H9 (cell line): ENCODE measurements around the gene SRP72. TPM values are rescaled to one million over a fixed set of nuclear protein-coding genes. Genes with fewer than 3 reads are reported as not detected.

Source experiments
- DNase-seq: peaks from one replicate; pipeline ENCODE4 v3.0.0-alpha.2; 2017
- H2AFZ ChIP-seq: one replicate; pipeline ENCODE4 v1.6.1; 2013; ENCODE audit warnings: mild to moderate bottlenecking, low read length, control low read depth, moderate library complexity
- H2AK5ac ChIP-seq: 2 replicates; pipeline ENCODE4 v1.6.1; 2013; ENCODE audit warnings: low read length, control low read depth, mixed read lengths; ENCODE audit not compliant: insufficient read length
- H2BK120ac ChIP-seq: one replicate; pipeline ENCODE4 v1.6.1; 2013; ENCODE audit warnings: low read depth, mild to moderate bottlenecking, low read length, control low read depth, inconsistent platforms; ENCODE audit not compliant: poor library complexity, severe bottlenecking
- H2BK12ac ChIP-seq: 2 replicates; pipeline ENCODE4 v1.6.1; 2013; ENCODE audit warnings: low read length, control low read depth, mixed read lengths, low read depth; ENCODE audit not compliant: insufficient read length
- H2BK15ac ChIP-seq: 2 replicates; pipeline ENCODE4 v1.6.1; 2013; ENCODE audit warnings: low read depth, low read length, control low read depth
- H2BK20ac ChIP-seq: one replicate; pipeline ENCODE4 v1.6.1; 2013; ENCODE audit warnings: low read depth, mild to moderate bottlenecking, low read length, control low read depth, inconsistent platforms; ENCODE audit not compliant: poor library complexity, severe bottlenecking
- H2BK5ac ChIP-seq: 2 replicates; pipeline ENCODE4 v1.6.1; 2013; ENCODE audit warnings: low read length, control low read depth, mixed read lengths; ENCODE audit not compliant: insufficient read length
- H3K14ac ChIP-seq: 2 replicates; pipeline ENCODE4 v1.6.1; 2013; ENCODE audit warnings: low read length, control low read depth; ENCODE audit not compliant: insufficient read depth
- H3K18ac ChIP-seq: 2 replicates; pipeline ENCODE4 v1.6.1; 2013; ENCODE audit warnings: low read depth, mild to moderate bottlenecking, mixed read lengths, low read length, control low read depth; ENCODE audit not compliant: insufficient read length
- H3K23ac ChIP-seq: 2 replicates; pipeline ENCODE4 v1.6.1; 2013; ENCODE audit warnings: low read length, control low read depth, mixed read lengths, low read depth; ENCODE audit not compliant: insufficient read length
- H3K23me2 ChIP-seq: 2 replicates; pipeline ENCODE4 v1.6.1; 2013; ENCODE audit warnings: low read depth, mild to moderate bottlenecking, mixed read lengths, low read length, control low read depth; ENCODE audit not compliant: insufficient read length, poor library complexity, severe bottlenecking
- H3K27ac ChIP-seq: 2 replicates; pipeline ENCODE4 v1.5.1; 2013; ENCODE audit warnings: low read length, control low read depth, mixed read lengths, low read depth; ENCODE audit not compliant: insufficient read length
- H3K27me3 ChIP-seq: 2 replicates; pipeline ENCODE4 v1.6.1; 2013; ENCODE audit warnings: low read length, control low read depth, inconsistent platforms; ENCODE audit not compliant: insufficient read depth
- H3K4ac ChIP-seq: 2 replicates; pipeline ENCODE4 v1.6.1; 2013; ENCODE audit warnings: low read depth, mild to moderate bottlenecking, control low read depth, inconsistent platforms, low read length, moderate library complexity
- H3K4me1 ChIP-seq: 2 replicates; pipeline ENCODE4 v1.6.1; 2013; ENCODE audit warnings: low read length, control low read depth, inconsistent platforms; ENCODE audit not compliant: insufficient read depth
- H3K4me2 ChIP-seq: 2 replicates; pipeline ENCODE4 v1.6.1; 2013; ENCODE audit warnings: low read length, control low read depth, mixed read lengths; ENCODE audit not compliant: insufficient read length, insufficient read depth
- H3K56ac ChIP-seq: 2 replicates; pipeline ENCODE4 v1.6.1; 2013; ENCODE audit warnings: low read depth, mild to moderate bottlenecking, mixed read lengths, low read length, control low read depth; ENCODE audit not compliant: insufficient read length
- H3K79me1 ChIP-seq: 2 replicates; pipeline ENCODE4 v1.6.1; 2013; ENCODE audit warnings: low read depth, mild to moderate bottlenecking, moderate library complexity, low read length, control low read depth, inconsistent platforms; ENCODE audit not compliant: insufficient read depth, poor library complexity, severe bottlenecking
- H3K79me2 ChIP-seq: 2 replicates; pipeline ENCODE4 v1.6.1; 2013; ENCODE audit warnings: low read length, control low read depth, inconsistent platforms; ENCODE audit not compliant: insufficient read depth
- H3K9ac ChIP-seq: 2 replicates; pipeline ENCODE4 v1.6.1; 2013; ENCODE audit warnings: low read length, control low read depth, mixed read lengths; ENCODE audit not compliant: insufficient read length; ENCODE audit errors: extremely low read depth
- H3K9me3 ChIP-seq: one replicate; pipeline ENCODE4 v1.6.1; 2013; ENCODE audit warnings: low read depth, low read length, inconsistent platforms; ENCODE audit not compliant: control insufficient read depth
- H3T11ph ChIP-seq: one replicate; pipeline ENCODE4 v1.6.1; 2013; ENCODE audit warnings: mild to moderate bottlenecking, low read length, control low read depth, inconsistent platforms
- H4K20me1 ChIP-seq: one replicate; pipeline ENCODE4 v1.6.1; 2013; ENCODE audit not compliant: control insufficient read depth, insufficient read length, insufficient read depth
- H4K5ac ChIP-seq: 2 replicates; pipeline ENCODE4 v1.6.1; 2013; ENCODE audit warnings: low read depth, mild to moderate bottlenecking, mixed read lengths, low read length, control low read depth; ENCODE audit not compliant: insufficient read length
- H4K8ac ChIP-seq: replicated peaks from 2 replicates; pipeline ENCODE4 v1.6.1; 2013; ENCODE audit warnings: low read length, control low read depth, mixed read lengths, low read depth; ENCODE audit not compliant: insufficient read length
- H4K91ac ChIP-seq: 2 replicates; pipeline ENCODE4 v1.6.1; 2013; ENCODE audit warnings: low read depth, mild to moderate bottlenecking, moderate library complexity, mixed read lengths, low read length, control low read depth; ENCODE audit not compliant: insufficient read length
- H3K27ac Mint-ChIP-seq, 3 experiments: 2 replicates in 2 of 3; 3 replicates in 1 of 3; pipeline ENCODE4 v1.8.0; 2020 to 2021; ENCODE audit warnings: mixed read lengths in 3 of 3, mild to moderate bottlenecking in 1 of 3, moderate library complexity in 1 of 3
- H3K27me3 Mint-ChIP-seq: 2 replicates; pipeline ENCODE4 v1.8.0; 2021; ENCODE audit warnings: low read depth, mild to moderate bottlenecking, moderate library complexity, mixed read lengths
- H3K36me3 Mint-ChIP-seq, 3 experiments: 2 replicates in 2 of 3; 3 replicates in 1 of 3; pipeline ENCODE4 v1.8.0; 2020 to 2021; ENCODE audit warnings: low read depth in 3 of 3, mixed read lengths in 3 of 3; ENCODE audit not compliant: insufficient read depth in 1 of 3
- H3K4me1 Mint-ChIP-seq, 2 experiments: 2 replicates each; pipeline ENCODE4 v1.8.0; 2020; ENCODE audit warnings: mixed read lengths in 2 of 2
- H3K4me3 Mint-ChIP-seq, 2 experiments: 2 replicates in 1 of 2; 3 replicates in 1 of 2; pipeline ENCODE4 v1.8.0; 2020 to 2021; ENCODE audit warnings: mild to moderate bottlenecking in 2 of 2, mixed read lengths in 2 of 2, moderate library complexity in 1 of 2
- H3K9me3 Mint-ChIP-seq, 2 experiments: 2 replicates in 1 of 2; 3 replicates in 1 of 2; pipeline ENCODE4 v1.8.0; 2020; ENCODE audit warnings: mild to moderate bottlenecking in 2 of 2, mixed read lengths in 2 of 2, moderate library complexity in 1 of 2
- WGBS: extraction: QIAGEN DNeasy Blood & Tissue Kit; methylation state at CpG from one replicate; pipeline ENCODE4 v1.1.7; 2013; ENCODE audit warnings: missing lambda C conversion rate, low lambda C conversion rate, mixed read lengths; ENCODE audit not compliant: insufficient read length; ENCODE audit errors: extremely low coverage; 5-methylcytosine and 5-hydroxymethylcytosine counted together
- total RNA-seq: library from RNA; stranded (reverse); gene quantifications from 2 replicates; pipeline ENCODE4 v1.2.1, GENCODE V29; 2021
- TF ChIP-seq, protein P1 (sequence below): fragments of 200-600 bp; sonication (generic); conservative IDR thresholded peaks from 3 replicates; pipeline ENCODE4 v1.8.0; 2021; ENCODE audit warnings: antibody characterized with exemption, mild to moderate bottlenecking

The SRP72 gene
- total RNA-seq, 1 experiment from 2014 or later = 141 TPM

DNA sequence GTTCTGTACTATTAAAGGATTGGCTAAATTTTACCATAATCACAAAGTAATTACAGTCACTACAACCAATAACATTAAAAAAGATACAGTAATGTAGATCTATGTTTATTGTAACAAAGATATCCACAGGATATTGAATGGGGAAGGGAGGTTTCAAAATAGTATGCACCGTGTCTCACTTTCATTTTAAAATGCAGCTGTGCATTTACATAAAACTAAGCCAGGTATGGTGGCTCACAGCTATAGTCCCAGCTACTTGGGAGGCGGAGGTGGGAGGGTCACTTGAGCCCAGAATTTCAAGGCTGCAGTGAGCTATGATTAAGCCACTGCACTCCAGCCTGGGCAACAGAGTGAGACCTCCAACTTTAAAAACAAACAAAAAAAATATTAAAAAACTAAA is 8.5 kb downstream of the SRP72 start:
- Histone ChIP-seq H3K27me3 (no peaks in the 10 kb centered on the region), H4K8ac (no peak overlapping the region), H2BK5ac (no peak overlapping the region), H3K23me2 (no peaks in the 10 kb centered on the region), H2BK15ac (no peak overlapping the region), H4K91ac (no peak overlapping the region), H3K4ac (no peak overlapping the region), H3K79me2 (no peaks in the 10 kb centered on the region), H3K9me3 (no peaks in the 10 kb centered on the region), H3K14ac (no peak overlapping the region), H2BK12ac (no peak overlapping the region), H3K9ac (no peak overlapping the region), H2AFZ (no peak overlapping the region), H2AK5ac (no peak overlapping the region), H2BK120ac (no peak overlapping the region), H3K27ac (no peak overlapping the region), H3K4me1 (no peaks in the 10 kb centered on the region), H3K23ac (no peak overlapping the region), H2BK20ac (no peak overlapping the region), H3K79me1 (peaks cover 2% of the 10 kb centered on the region), H3K18ac (no peak overlapping the region), H3T11ph (no peak overlapping the region), H3K4me2 (no peak overlapping the region), H4K20me1 (no peaks in the 10 kb centered on the region), H4K5ac (no peak overlapping the region), H3K56ac (no peak overlapping the region)
- TF ChIP-seq, protein P1, sequence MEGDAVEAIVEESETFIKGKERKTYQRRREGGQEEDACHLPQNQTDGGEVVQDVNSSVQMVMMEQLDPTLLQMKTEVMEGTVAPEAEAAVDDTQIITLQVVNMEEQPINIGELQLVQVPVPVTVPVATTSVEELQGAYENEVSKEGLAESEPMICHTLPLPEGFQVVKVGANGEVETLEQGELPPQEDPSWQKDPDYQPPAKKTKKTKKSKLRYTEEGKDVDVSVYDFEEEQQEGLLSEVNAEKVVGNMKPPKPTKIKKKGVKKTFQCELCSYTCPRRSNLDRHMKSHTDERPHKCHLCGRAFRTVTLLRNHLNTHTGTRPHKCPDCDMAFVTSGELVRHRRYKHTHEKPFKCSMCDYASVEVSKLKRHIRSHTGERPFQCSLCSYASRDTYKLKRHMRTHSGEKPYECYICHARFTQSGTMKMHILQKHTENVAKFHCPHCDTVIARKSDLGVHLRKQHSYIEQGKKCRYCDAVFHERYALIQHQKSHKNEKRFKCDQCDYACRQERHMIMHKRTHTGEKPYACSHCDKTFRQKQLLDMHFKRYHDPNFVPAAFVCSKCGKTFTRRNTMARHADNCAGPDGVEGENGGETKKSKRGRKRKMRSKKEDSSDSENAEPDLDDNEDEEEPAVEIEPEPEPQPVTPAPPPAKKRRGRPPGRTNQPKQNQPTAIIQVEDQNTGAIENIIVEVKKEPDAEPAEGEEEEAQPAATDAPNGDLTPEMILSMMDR = no peak
- no peak overlapping the region for H3K4me3 Mint-ChIP-seq
- H3K27me3 Mint-ChIP-seq = no peaks in the 10 kb centered on the region
- no CpG with 5 or more reads among the region's 2 CpGs for WGBS
- no peaks in the 10 kb centered on the region for H3K4me1 Mint-ChIP-seq
- no peak for DNase-seq
- H3K36me3 Mint-ChIP-seq = peaks cover 31 to 93% (median 81%) of the 10 kb centered on the region in 3 experiments; a peak in 6 of 7 replicates
- no peak overlapping the region for H3K27ac Mint-ChIP-seq
- H3K9me3 Mint-ChIP-seq = no peaks in the 10 kb centered on the region
